BJ (cell line): ENCODE data around the gene FLT1. TPM values are rescaled to one million over a fixed set of nuclear protein-coding genes. Genes with fewer than 3 reads are reported as not detected.

Source experiments
- CTCF ChIA-PET: fragments of 350-600 bp; formaldehyde crosslinking; extraction: SDS; loops from one replicate; lab custom pipeline; 2021; ENCODE audit warnings: antibody characterized with exemption, inconsistent platforms; lab: Yijun Ruan, JAX
- POLR2A ChIA-PET: fragments of 300-600 bp; sonication (Branson Sonifier 250); formaldehyde crosslinking; extraction: SDS; loops from one replicate; lab custom pipeline; 2021; ENCODE audit warnings: antibody characterized with exemption; lab: Charles Lee
- DNase-seq: peaks from one replicate; pipeline ENCODE4 v3.0.0-alpha.2; 2011; ENCODE audit warnings: low read depth
- H3K27me3 ChIP-seq: 2 replicates; pipeline ENCODE4 v1.6.0; 2011; ENCODE audit warnings: low read length; ENCODE audit not compliant: control insufficient read depth, insufficient read depth
- H3K36me3 ChIP-seq: 2 replicates; pipeline ENCODE4 v1.5.1; 2011; ENCODE audit warnings: low read length; ENCODE audit not compliant: control insufficient read depth, insufficient read depth
- H3K4me3 ChIP-seq: 2 replicates; pipeline ENCODE4 v1.5.1; 2011; ENCODE audit warnings: low read depth, mild to moderate bottlenecking, control low read depth, low read length
- CTCF ChIP-seq: IDR thresholded peaks from 2 replicates; pipeline ENCODE4 v1.5.1; 2011; ENCODE audit warnings: low read depth, mild to moderate bottlenecking, control low read depth, inconsistent platforms, low read length, moderate library complexity; ENCODE audit not compliant: insufficient read depth
- polyA plus RNA-seq: library from polyadenylated mRNA; depleted of rRNA; stranded (reverse); fragments of >200 nt; gene quantifications from 2 replicates; pipeline ENCODE4 v1.2.3, GENCODE V29; 2011

Gene FLT1
- polyA plus RNA-seq, 1 experiment: 37.8 TPM

GRCh38 chr13:28452755-28453154 is 42.2 kb downstream of the FLT1 start:
- Histone ChIP-seq H3K4me3 (no peak overlapping the region), H3K36me3 (no peaks in the 10 kb centered on the region; the same call in 1 of the 2 replicates), H3K27me3 (no peaks in the 10 kb centered on the region)
- no peak for TF ChIP-seq CTCF
- no peak for DNase-seq
- CTCF ChIA-PET: no interaction called here
- POLR2A ChIA-PET: no interaction called here

- no peak for TF ChIP-seq CTCF
- Histone ChIP-seq H3K27me3 (no peaks in the 10 kb centered on the region), H3K4me3 (no peak overlapping the region), H3K36me3 (no peaks in the 10 kb centered on the region; the same call in 1 of the 2 replicates)
- ChIA-PET CTCF (interaction anchor here (1.2 kb wide), 1 partner anchor 11 kb away, joined by 4 read pairs; no protein-coding TSS in a partner anchor), POLR2A (no interaction called here)
- no peak for DNase-seq
Measured at GRCh38 chr13:28451482-28452217, 43.3 kb downstream of the FLT1 start.

- no peak for TF ChIP-seq CTCF
- CTCF ChIA-PET: interaction anchor here (0.6 to 1.2 kb wide), 3 partner anchors 12 to 43 kb away, joined by 3 to 4 read pairs (median 4); no protein-coding TSS in a partner anchor
- peak; percentile 19 for DNase-seq
- Histone ChIP-seq H3K27me3 (no peaks in the 10 kb centered on the region), H3K36me3 (no peaks in the 10 kb centered on the region; the same call in 1 of the 2 replicates), H3K4me3 (no peak overlapping the region)
- POLR2A ChIA-PET: interaction anchor here (0.7 kb wide), 1 partner anchor 346 kb away, joined by 6 read pairs; no protein-coding TSS in a partner anchor
Measured at GRCh38 chr13:28449826-28450773, 44.8 kb downstream of the FLT1 start.

GRCh38 chr13:28448651-28449358 is 46.1 kb downstream of the FLT1 start:
- no peaks in the 10 kb centered on the region for H3K27me3 ChIP-seq
- POLR2A ChIA-PET: no interaction called here
- H3K4me3 ChIP-seq: no peak overlapping the region
- no peak for TF ChIP-seq CTCF
- CTCF ChIA-PET: interaction anchor here (0.6 kb wide), 1 partner anchor 44 kb away, joined by 3 read pairs; no protein-coding TSS in a partner anchor
- no peak for DNase-seq
- no peaks in the 10 kb centered on the region; the same call in 1 of the 2 replicates for H3K36me3 ChIP-seq
